GM23338 (cell line): ENCODE data around the gene LRRC47.

ENCODE experiments used
- CTCF ChIP-seq, 2 experiments: fragments of 200-600 bp in 1 of 2; sonication (generic) in 1 of 2; conservative IDR thresholded peaks; 2 replicates each; pipeline versions ENCODE4 v1.5.1 to v1.6.1; 2016 to 2017; ENCODE audit warnings: antibody characterized with exemption in 2 of 2, low read depth in 2 of 2, mild to moderate bottlenecking in 2 of 2, moderate library complexity in 1 of 2
- EZH2 ChIP-seq: fragments of 200-600 bp; sonication (generic); IDR thresholded peaks from one replicate; pipeline ENCODE4 v1.8.0; 2017; ENCODE audit warnings: antibody characterized with exemption, mild to moderate bottlenecking, low read depth; ENCODE audit not compliant: unreplicated experiment
- JUNB ChIP-seq: IDR thresholded peaks from one replicate; pipeline ENCODE4 v1.6.1; 2016; ENCODE audit warnings: antibody characterized with exemption; ENCODE audit not compliant: unreplicated experiment

GRCh38 chr1:3789421-3790300, 6.6 kb downstream of the LRRC47 start:
- no peak for TF ChIP-seq CTCF (conservative IDR thresholded peaks at IDR 0.05; ENCODE audit: low read depth in 2 of 2)
- no peak for TF ChIP-seq EZH2
- no peak for TF ChIP-seq JUNB
